A549 (cell line): ENCODE data around the gene PSMB5. TPM values are rescaled to one million over a fixed set of nuclear protein-coding genes. Genes with fewer than 3 reads are reported as not detected.
A peak's percentile ranks its signal among the peaks of the same experiment; 100 is the strongest.

ENCODE experiments used
- ATAC-seq, 2 experiments: fragments of 200-7000 bp in 1 of 2; fragments of >200 bp in 1 of 2; cut with Nextera tagmentation in 1 of 2; cut with Tn5 transposase in 1 of 2; 3 replicates each; pipeline versions ENCODE4 v1.8.0 to v1.9.1; 2018 to 2020; ENCODE audit warnings: mild to moderate bottlenecking in 1 of 2, moderate library complexity in 1 of 2
- CTCF ChIA-PET: fragments of 300-600 bp; sonication (Branson Sonifier 250); formaldehyde crosslinking; extraction: SDS; loops from one replicate; lab custom pipeline; 2021; ENCODE audit warnings: antibody characterized with exemption, inconsistent platforms; lab: Yijun Ruan, JAX
- POLR2A ChIA-PET: fragments of 350-600 bp; formaldehyde crosslinking; extraction: SDS; loops from one replicate; lab custom pipeline; 2021; ENCODE audit warnings: antibody characterized with exemption, inconsistent platforms; lab: Yijun Ruan, JAX
- DNase-seq, 2 experiments: peaks; one replicate each; pipeline versions ENCODE4 v3.0.0 to v3.0.0-alpha.2; 2011 to 2016; ENCODE audit warnings: low read depth in 1 of 2, low spot score in 1 of 2
- FAIRE-seq: peaks from 2 replicates; lab custom pipeline; 2011; peaks lifted over from hg19 to GRCh38; lab: Jason Lieb, UNC
- H3K27ac ChIP-seq, 2 experiments: fragments of >200 bp; sonication (Bioruptor Twin); formaldehyde crosslinking; 3 replicates each; pipeline ENCODE4 v1.5.1; 2016 to 2017
- H3K4me1 ChIP-seq: fragments of >200 bp; sonication (Bioruptor Twin); formaldehyde crosslinking; 3 replicates; pipeline ENCODE4 v1.6.1; 2016
- H3K4me2 ChIP-seq: fragments of >200 bp; sonication (Bioruptor Twin); formaldehyde crosslinking; 3 replicates; pipeline ENCODE4 v1.6.1; 2016
- H3K4me3 ChIP-seq: fragments of >200 bp; sonication (Bioruptor Twin); formaldehyde crosslinking; 3 replicates; pipeline ENCODE4 v1.5.1; 2016
- H3K9me3 ChIP-seq: fragments of >200 bp; sonication (Bioruptor Twin); formaldehyde crosslinking; 3 replicates; pipeline ENCODE4 v1.6.1; 2016
- BCL3 ChIP-seq: fragments of >200 bp; sonication (Bioruptor Twin); formaldehyde crosslinking; IDR thresholded peaks from 3 replicates; pipeline ENCODE4 v1.6.1; 2016
- BHLHE40 ChIP-seq: IDR thresholded peaks from 2 replicates; pipeline ENCODE4 v1.6.1; 2012; ENCODE audit warnings: low read depth, low read length, inconsistent platforms
- CEBPB ChIP-seq, 2 experiments: fragments of >200 bp in 1 of 2; sonication (Bioruptor Twin) in 1 of 2; formaldehyde crosslinking in 1 of 2; IDR thresholded peaks; 2 replicates each; pipeline ENCODE4 v1.6.1; 2012 to 2016
- ELK1 ChIP-seq: fragments of 150-350 bp; IDR thresholded peaks from 2 replicates; pipeline ENCODE4 v1.6.1; 2014; ENCODE audit warnings: low read depth, mild to moderate bottlenecking, low read length
- FOXS1 ChIP-seq: fragments of 250-450 bp; sonication (Bioruptor Pico); IDR thresholded peaks from 2 replicates; pipeline ENCODE4 v1.5.0; 2020; ENCODE audit warnings: mild to moderate bottlenecking, moderate library complexity
- HDAC2 ChIP-seq: fragments of 200-600 bp; sonication (generic); IDR thresholded peaks from 2 replicates; pipeline ENCODE4 v1.6.1; 2016
- HES2 ChIP-seq: fragments of >200 bp; sonication (Bioruptor Twin); formaldehyde crosslinking; IDR thresholded peaks from 2 replicates; pipeline ENCODE4 v1.6.1; 2016
- HMGXB4 ChIP-seq: fragments of 250-450 bp; sonication (Bioruptor Pico); IDR thresholded peaks from 2 replicates; pipeline ENCODE4 v1.5.0; 2021; ENCODE audit warnings: mild to moderate bottlenecking, moderate library complexity, borderline replicate concordance
- HOXB13 ChIP-seq: fragments of 250-450 bp; sonication (Bioruptor Pico); IDR thresholded peaks from 2 replicates; pipeline ENCODE4 v1.5.0; 2020; ENCODE audit warnings: low read depth, mild to moderate bottlenecking, moderate library complexity
- JUNB ChIP-seq: fragments of >200 bp; sonication (Bioruptor Twin); formaldehyde crosslinking; IDR thresholded peaks from 2 replicates; pipeline ENCODE4 v1.6.1; 2016
- MAX ChIP-seq: IDR thresholded peaks from 2 replicates; pipeline ENCODE4 v1.6.1; 2012
- MYC ChIP-seq: IDR thresholded peaks from 2 replicates; pipeline ENCODE4 v1.6.1; 2012; ENCODE audit warnings: mild to moderate bottlenecking, inconsistent platforms, low read length, improper control_type of control experiment, borderline replicate concordance
- NPAS2 ChIP-seq: fragments of 250-450 bp; sonication (Bioruptor Pico); IDR thresholded peaks from 2 replicates; pipeline ENCODE4 v1.8.0; 2022; ENCODE audit warnings: mild to moderate bottlenecking, moderate library complexity, borderline replicate concordance
- PHF8 ChIP-seq: fragments of 200-600 bp; sonication (generic); IDR thresholded peaks from 2 replicates; pipeline ENCODE4 v1.6.1; 2016; ENCODE audit warnings: low read depth, mild to moderate bottlenecking, antibody characterized with exemption, moderate library complexity, borderline replicate concordance
- POLR2A ChIP-seq: IDR thresholded peaks from 2 replicates; pipeline ENCODE4 v1.6.1; 2012; ENCODE audit warnings: mild to moderate bottlenecking, low read length
- RAD21 ChIP-seq, 2 experiments: fragments of >200 bp in 1 of 2; sonication (Bioruptor Twin) in 1 of 2; formaldehyde crosslinking in 1 of 2; IDR thresholded peaks in 1 of 2; conservative IDR thresholded peaks in 1 of 2; 2 replicates in 1 of 2; 3 replicates in 1 of 2; pipeline ENCODE4 v1.6.1; 2012 to 2018; ENCODE audit warnings: inconsistent platforms in 1 of 2
- REST ChIP-seq: fragments of 200-600 bp; sonication (generic); IDR thresholded peaks from 2 replicates; pipeline ENCODE4 v1.6.1; 2016; ENCODE audit warnings: antibody characterized with exemption, mild to moderate bottlenecking, moderate library complexity
- RNF2 ChIP-seq: fragments of 200-600 bp; sonication (generic); IDR thresholded peaks from 2 replicates; pipeline ENCODE4 v1.6.1; 2016; ENCODE audit warnings: low read depth, mild to moderate bottlenecking, antibody characterized with exemption, moderate library complexity, borderline replicate concordance
- SMC3 ChIP-seq: fragments of >200 bp; sonication (Bioruptor Twin); formaldehyde crosslinking; IDR thresholded peaks from 3 replicates; pipeline ENCODE4 v1.6.1; 2018; ENCODE audit warnings: inconsistent platforms
- SREBF2 ChIP-seq: fragments of 450-650 bp; IDR thresholded peaks from 2 replicates; pipeline ENCODE4 v1.6.1; 2014; ENCODE audit warnings: mild to moderate bottlenecking, moderate library complexity
- TFCP2L1 ChIP-seq: fragments of 250-450 bp; sonication (Bioruptor Pico); IDR thresholded peaks from 2 replicates; pipeline ENCODE4 v1.5.0; 2021; ENCODE audit warnings: mild to moderate bottlenecking
- ZC3H11A ChIP-seq: fragments of 450-650 bp; IDR thresholded peaks from 2 replicates; pipeline ENCODE4 v1.6.1; 2014; ENCODE audit warnings: antibody characterized with exemption, mild to moderate bottlenecking
- ZNF302 ChIP-seq: fragments of 250-450 bp; sonication (Bioruptor Pico); IDR thresholded peaks from 2 replicates; pipeline ENCODE4 v1.9.0; 2021; ENCODE audit warnings: inconsistent platforms, mild to moderate bottlenecking, moderate library complexity
- WGBS: methylation state at CpG from one replicate; pipeline ENCODE4 v1.1.6; 2017; ENCODE audit errors: missing lambda C conversion rate; 5-methylcytosine and 5-hydroxymethylcytosine counted together
- polyA plus RNA-seq, 4 experiments: library from polyadenylated mRNA; depleted of rRNA in 3 of 4; stranded (reverse); fragments of >200 nt; fragmentation: RNase III in 1 of 4; extraction: RNeasy Plus Mini Kit Qiagen cat#74134 plus additional on column Dnase treatment in 1 of 4; gene quantifications; 2 replicates in 3 of 4; 3 replicates in 1 of 4; pipeline ENCODE4 v1.2.3, GENCODE V29; 2011 to 2017

Gene PSMB5
- polyA plus RNA-seq, 2 of the 4 experiments (the other 2 are of a cell fraction), result 283 to 365 TPM

GRCh38 chr14:23006544-23007419 is 27.9 kb downstream of the PSMB5 start (continued):
- TF ChIP-seq MAX (peak; percentile 97), CEBPB (IDR thresholded peaks at IDR 0.05) (no peak), HDAC2 (no peak), PHF8 (peak; percentile 78; the same call in 1 of the 2 replicates), JUNB (no peak), TFCP2L1 (CRISPR knock-in tag) (0 out of 2 replicates have a peak, but pooled peaks have one; percentile 66), BHLHE40 (peak; percentile 44; the same call in 1 of the 2 replicates), POLR2A (peak; percentile 81)

GRCh38 chr14:23006188-23006534 is 28.5 kb downstream of the PSMB5 start:
- H3K4me2 ChIP-seq, result peak overlapping the region; percentile 81
- no peak for FAIRE-seq
- WGBS, result 32% methylated on average over 5 of the region's 5 CpGs
- no peak for TF ChIP-seq HMGXB4 (CRISPR knock-in tag)
- TF ChIP-seq RNF2, result no peak
- no peak for TF ChIP-seq HES2
- no peak for TF ChIP-seq ZNF302 (CRISPR knock-in tag)
- TF ChIP-seq SMC3, result no peak
- no peak for TF ChIP-seq JUNB
- no peak for TF ChIP-seq FOXS1 (CRISPR knock-in tag)
- no peak for TF ChIP-seq SREBF2
- TF ChIP-seq BCL3, result no peak
- no peak for TF ChIP-seq ELK1
- no peak for TF ChIP-seq ZC3H11A
- TF ChIP-seq RAD21 (conservative IDR thresholded peaks at IDR 0.05 in 1 of 2, IDR thresholded peaks at IDR 0.05 in 1 of 2), result no peak
- no peak for TF ChIP-seq MYC
- TF ChIP-seq POLR2A, result no peak
- TF ChIP-seq HOXB13 (CRISPR knock-in tag), result no peak
- TF ChIP-seq NPAS2 (CRISPR knock-in tag), result no peak
- no peak for TF ChIP-seq REST
- TF ChIP-seq, all 56 proteins: peak for 0
- Histone ChIP-seq H3K27ac (peak overlapping the region; percentile 93), H3K4me3 (peak overlapping the region; percentile 60), H3K9me3 (no peaks in the 10 kb centered on the region), H3K4me1 (peaks cover 27% of the 10 kb centered on the region)
- ATAC-seq, result no peak
- ChIA-PET CTCF (interaction anchor here (0.7 to 4.1 kb wide), 19 partner anchors 9 to 450 kb away, joined by 3 to 73 read pairs (median 8); partner anchors contain the start of genes AJUBA and CDH24), POLR2A (interaction anchor here (0.7 to 2.7 kb wide), 12 partner anchors 11 to 355 kb away, joined by 3 to 27 read pairs (median 13); partner anchors contain the start of genes ACIN1, AJUBA, C14orf119 and CDH24)
- no peak for DNase-seq
